Fibroblast of villous mesenchyme (primary cell): Measurements from ENCODE around the gene TJP1. TPM values are rescaled to one million over a fixed set of nuclear protein-coding genes. Genes with fewer than 3 reads are reported as not detected.
A peak's percentile ranks its signal among the peaks of the same experiment; 100 is the strongest.

Source experiments
- DNase-seq: peaks from one replicate; pipeline ENCODE4 v3.0.0-alpha.2; 2010; ENCODE audit warnings: low read depth
- H3K4me3 ChIP-seq: 2 replicates; pipeline ENCODE4 v1.5.1; 2011; ENCODE audit warnings: low read depth, mild to moderate bottlenecking, low read length
- total RNA-seq: library from RNA; depleted of rRNA; stranded (reverse); fragments of >200 nt; gene quantifications from 2 replicates; pipeline ENCODE4 v1.2.3, GENCODE V29; 2012
- TF ChIP-seq, protein P1 (sequence below): IDR thresholded peaks from 2 replicates; pipeline ENCODE4 v1.5.1; 2012; ENCODE audit warnings: low read depth, mild to moderate bottlenecking, low read length; ENCODE audit not compliant: insufficient read depth

Gene TJP1
- total RNA-seq, 1 donor: 103 TPM

DNA sequence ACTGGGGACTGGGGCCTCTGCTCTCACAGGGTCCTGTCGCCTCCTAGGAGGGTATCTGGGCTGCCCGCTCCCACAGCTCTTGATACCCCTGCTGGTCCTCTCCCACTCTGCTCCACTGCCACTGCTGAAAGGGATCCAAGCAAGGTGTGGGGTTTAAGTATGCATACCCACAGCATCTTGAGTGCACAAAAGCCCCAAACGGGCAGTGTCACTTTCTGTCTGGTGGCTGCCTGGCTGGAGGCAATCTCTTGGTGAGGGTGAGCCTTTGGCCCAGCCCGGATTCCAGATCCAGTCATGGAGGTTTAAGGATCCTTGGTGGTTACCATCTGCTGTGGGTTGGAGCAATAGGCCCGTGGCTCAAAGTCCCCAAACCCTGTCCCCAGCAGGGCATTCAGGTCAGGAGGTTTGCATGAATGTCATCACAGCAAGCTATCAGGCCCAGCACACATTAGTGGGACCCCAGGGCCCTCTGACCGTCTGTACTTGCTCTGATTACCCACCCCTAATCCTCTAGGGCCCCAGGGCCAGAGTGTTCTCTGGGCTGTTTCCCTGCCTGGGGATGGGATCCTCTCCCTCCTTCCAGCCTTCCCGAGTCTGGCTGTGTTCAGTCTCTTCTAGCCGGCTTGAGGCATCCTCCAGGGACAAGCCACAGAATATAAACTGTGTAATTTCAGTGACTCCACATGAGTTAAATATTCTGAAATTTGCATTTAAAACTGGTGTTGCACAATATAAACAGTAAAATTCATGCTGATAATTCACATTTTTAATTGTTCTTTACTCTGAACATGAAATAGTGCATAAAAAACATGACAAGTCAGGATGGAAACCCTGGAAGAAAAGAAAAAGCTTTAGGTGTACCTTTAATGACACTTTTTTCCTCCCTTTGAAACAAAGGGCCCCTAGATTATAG is 4.9 kb upstream of the TJP1 start:
- H3K4me3 ChIP-seq: no peak overlapping the region
- TF ChIP-seq, protein P1, sequence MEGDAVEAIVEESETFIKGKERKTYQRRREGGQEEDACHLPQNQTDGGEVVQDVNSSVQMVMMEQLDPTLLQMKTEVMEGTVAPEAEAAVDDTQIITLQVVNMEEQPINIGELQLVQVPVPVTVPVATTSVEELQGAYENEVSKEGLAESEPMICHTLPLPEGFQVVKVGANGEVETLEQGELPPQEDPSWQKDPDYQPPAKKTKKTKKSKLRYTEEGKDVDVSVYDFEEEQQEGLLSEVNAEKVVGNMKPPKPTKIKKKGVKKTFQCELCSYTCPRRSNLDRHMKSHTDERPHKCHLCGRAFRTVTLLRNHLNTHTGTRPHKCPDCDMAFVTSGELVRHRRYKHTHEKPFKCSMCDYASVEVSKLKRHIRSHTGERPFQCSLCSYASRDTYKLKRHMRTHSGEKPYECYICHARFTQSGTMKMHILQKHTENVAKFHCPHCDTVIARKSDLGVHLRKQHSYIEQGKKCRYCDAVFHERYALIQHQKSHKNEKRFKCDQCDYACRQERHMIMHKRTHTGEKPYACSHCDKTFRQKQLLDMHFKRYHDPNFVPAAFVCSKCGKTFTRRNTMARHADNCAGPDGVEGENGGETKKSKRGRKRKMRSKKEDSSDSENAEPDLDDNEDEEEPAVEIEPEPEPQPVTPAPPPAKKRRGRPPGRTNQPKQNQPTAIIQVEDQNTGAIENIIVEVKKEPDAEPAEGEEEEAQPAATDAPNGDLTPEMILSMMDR: no peak
- DNase-seq: no peak

DNA sequence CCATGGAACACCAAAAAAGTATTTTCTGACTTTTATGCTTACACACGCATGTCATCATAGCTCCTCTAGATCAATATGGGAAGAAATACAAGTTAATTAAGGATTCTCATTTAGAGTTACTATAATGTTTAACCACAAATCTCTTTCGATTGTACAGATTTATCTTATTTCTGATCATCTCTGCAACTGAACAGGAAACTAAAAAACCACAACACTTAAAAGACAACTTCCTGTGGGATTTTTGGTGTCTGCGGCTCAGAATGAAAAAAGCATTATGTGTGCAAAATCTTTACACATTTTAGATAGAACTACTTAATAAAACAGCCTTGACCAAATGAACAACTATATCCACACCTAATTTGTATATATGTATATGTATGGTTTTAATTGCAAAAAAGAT is 3.0 kb upstream of the TJP1 start:
- TF ChIP-seq, protein P1: no peak
- DNase-seq: peak; percentile 63

DNA sequence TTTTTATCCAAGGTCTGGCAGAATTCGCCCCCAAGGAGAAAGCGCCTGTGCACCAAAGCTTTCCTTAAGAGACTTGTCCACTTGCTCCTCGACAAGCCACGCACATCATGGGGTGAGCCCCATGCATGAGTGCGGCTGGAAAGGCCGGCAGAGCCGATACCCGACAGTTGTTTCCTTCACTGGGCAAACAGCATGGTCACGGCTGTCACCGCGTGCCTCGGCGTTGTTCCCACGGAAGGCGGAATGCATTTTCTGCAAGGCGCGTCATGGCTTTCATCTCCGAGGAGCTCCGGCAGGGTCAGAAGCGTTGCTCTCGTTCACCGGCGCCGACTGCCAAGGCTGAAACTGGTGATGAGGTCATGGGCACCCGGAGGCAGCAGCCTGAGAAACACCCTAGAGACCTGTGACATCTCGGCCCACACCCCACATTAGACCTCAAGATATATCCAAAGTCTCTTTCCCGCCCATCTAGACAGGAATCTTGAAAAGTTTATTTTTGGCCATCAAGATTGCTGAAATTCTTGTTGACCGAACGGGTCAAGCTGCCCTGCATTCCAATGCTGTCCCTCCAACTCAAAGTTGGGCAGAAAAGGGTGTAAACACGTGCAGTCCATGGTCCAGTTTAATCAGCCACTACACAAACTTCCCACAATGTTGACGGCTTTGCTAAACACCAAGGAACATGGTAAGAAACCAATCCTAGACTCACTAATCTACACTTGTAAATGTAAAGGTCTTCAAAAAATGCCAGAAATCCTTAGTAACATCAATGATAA is 604 bp upstream of the TJP1 start:
- TF ChIP-seq, protein P1: no peak
- peak; percentile 84 for DNase-seq
- H3K4me3 ChIP-seq: peak overlapping the region; percentile 70

More for the DNA sequence above, 3.0 kb upstream of the TJP1 start:
- H3K4me3 ChIP-seq: no peak overlapping the region

DNA sequence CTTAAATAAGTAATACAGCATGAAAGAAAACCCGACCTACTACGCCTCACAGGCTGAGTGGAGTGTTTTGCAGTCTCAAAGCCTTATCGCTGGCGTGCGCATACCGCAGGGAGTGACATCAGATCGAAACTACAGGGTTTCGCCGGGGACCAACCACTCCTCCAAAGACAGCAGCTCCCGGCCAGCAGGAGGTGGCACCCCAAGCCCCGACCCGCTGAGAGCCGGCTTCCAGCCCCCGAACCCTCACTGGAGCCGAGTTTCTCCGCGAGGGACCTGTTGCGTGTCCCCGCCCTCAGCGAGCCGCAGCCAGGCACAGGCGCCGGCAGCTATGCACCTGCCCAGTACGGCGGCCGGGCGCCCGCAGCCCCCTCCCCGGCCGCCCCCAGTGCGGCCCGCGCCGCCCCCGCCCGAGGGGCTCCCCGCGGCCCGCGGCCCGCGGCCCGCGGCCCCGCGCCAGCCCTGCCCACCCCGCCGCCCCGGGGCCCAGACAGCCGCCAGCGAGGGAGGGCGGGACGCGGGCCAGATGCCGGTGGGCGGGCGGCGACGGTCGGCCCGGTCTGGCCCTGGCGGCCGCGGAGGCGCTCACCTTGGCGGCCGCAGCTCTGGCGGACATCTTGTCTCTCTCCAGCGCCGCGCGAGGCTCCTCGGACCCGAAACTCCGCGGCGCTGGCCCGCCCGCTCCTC is 710 bp downstream of the TJP1 start:
- peak overlapping the region; percentile 79 for H3K4me3 ChIP-seq
- TF ChIP-seq, protein P1: peak; percentile 34
- peak; percentile 88 for DNase-seq

DNA sequence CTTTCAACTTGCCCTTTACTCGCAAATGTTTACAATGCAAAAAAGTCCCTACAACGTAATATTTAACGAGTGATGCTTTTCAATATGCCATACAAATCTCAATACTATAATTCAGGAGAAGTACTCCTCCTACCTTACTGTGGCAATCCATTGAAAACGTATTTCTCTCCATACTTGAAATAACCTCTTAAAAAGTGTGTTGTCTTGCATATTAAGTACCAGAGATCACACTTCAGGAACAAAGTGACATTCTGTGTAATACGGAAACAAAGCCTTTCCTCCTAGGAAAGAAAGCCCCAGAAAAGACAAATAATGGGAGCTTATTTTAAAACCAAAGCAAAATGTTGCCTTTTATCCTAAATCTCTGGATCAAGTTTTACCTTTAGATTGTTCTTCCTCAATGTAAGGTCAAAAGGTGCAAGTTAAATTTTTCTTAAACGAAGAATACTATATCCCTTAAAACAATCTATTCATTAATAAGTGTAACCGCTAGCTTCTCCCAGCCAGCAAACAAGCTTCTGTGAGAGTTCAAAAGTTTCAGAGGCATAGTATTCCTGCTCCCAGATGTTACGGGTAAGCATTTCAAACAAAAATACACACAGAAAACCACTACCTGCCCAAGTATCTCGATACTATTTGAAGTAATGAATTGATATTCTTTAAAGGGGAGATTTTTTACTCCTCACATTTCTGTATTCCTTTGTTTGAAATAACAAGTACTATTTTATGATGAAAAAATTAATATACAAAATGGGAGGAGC is 1.7 kb downstream of the TJP1 start:
- no peak for DNase-seq
- TF ChIP-seq, protein P1: no peak

DNA sequence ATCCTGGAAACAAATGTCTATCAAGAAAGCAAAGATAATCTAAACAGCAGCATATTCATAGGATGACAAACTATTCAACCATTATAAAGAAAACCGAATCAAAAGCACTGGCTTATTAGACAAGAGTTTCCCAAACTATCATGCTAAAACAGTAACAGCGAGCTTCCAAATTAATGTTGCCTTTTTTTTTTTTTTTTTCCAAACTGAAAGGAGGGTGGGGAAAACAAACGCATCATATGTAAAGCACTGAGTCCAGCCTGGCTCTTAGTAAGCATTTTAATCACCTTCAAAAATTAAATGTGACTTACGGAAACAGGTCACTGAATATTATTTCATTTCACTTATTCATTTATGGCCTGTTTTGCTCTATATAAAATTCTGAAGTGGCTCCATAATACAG is 2.3 kb downstream of the TJP1 start:
- DNase-seq: no peak
- peak overlapping the region; percentile 79 for H3K4me3 ChIP-seq
- TF ChIP-seq, protein P1: no peak

More for the DNA sequence above, 1.7 kb downstream of the TJP1 start:
- peak overlapping the region; percentile 79 for H3K4me3 ChIP-seq
